K562 (cell line): ENCODE data around the gene WDR54. TPM values are rescaled to one million over a fixed set of nuclear protein-coding genes. Genes with fewer than 3 reads are reported as not detected.

Experiments
- CTBP1 ChIP-seq: fragments of 450-650 bp; IDR thresholded peaks from 2 replicates; pipeline ENCODE4 v1.6.1; 2016; ENCODE audit warnings: borderline replicate concordance
- EHMT2 ChIP-seq: fragments of 450-650 bp; IDR thresholded peaks from 2 replicates; pipeline ENCODE4 v1.6.1; 2018; ENCODE audit warnings: antibody characterized with exemption
- ETS2 ChIP-seq: IDR thresholded peaks from 2 replicates; pipeline ENCODE4 v1.6.1; 2016; ENCODE audit warnings: borderline replicate concordance, missing genetic modification characterization, mild to moderate bottlenecking, moderate library complexity, missing compliant biosample characterization; ENCODE audit not compliant: poor library complexity, severe bottlenecking
- GTF2F1 ChIP-seq: IDR thresholded peaks from 2 replicates; pipeline ENCODE4 v1.6.1; 2011; ENCODE audit warnings: low read depth, low read length, improper control_type of control experiment
- HDAC3 ChIP-seq: fragments of 450-650 bp; IDR thresholded peaks from 2 replicates; pipeline ENCODE4 v1.6.1; 2018; ENCODE audit warnings: borderline replicate concordance, mild to moderate bottlenecking, moderate library complexity; ENCODE audit not compliant: partially characterized antibody
- JUNB ChIP-seq: fragments of 450-650 bp; formaldehyde crosslinking; conservative IDR thresholded peaks from 2 replicates; pipeline ENCODE4 v1.4.0; 2020; ENCODE audit warnings: mild to moderate bottlenecking
- OTX1 ChIP-seq: fragments of 450-650 bp; formaldehyde crosslinking; IDR thresholded peaks from 2 replicates; pipeline ENCODE4 v1.4.0; 2022; ENCODE audit warnings: mild to moderate bottlenecking
- PHF20 ChIP-seq: fragments of 450-650 bp; IDR thresholded peaks from 2 replicates; pipeline ENCODE4 v1.6.1; 2018; ENCODE audit not compliant: partially characterized antibody
- RFX1 ChIP-seq: fragments of 450-650 bp; IDR thresholded peaks from 2 replicates; pipeline ENCODE4 v1.6.1; 2016; ENCODE audit warnings: mild to moderate bottlenecking, moderate library complexity
- SMARCB1 ChIP-seq: IDR thresholded peaks from 2 replicates; pipeline ENCODE4 v1.6.1; 2011; ENCODE audit warnings: improper control_type of control experiment, low read depth; ENCODE audit not compliant: insufficient read length
- SRSF3 ChIP-seq: fragments of 200-400 bp; formaldehyde crosslinking; IDR thresholded peaks from 2 replicates; pipeline ENCODE4 v1.6.1; 2016; ENCODE audit warnings: mild to moderate bottlenecking, low read length, moderate library complexity; ENCODE audit not compliant: insufficient read depth
- TCF7L2 ChIP-seq: fragments of 150-350 bp; IDR thresholded peaks from 2 replicates; pipeline ENCODE4 v1.6.1; 2016; ENCODE audit warnings: low read depth, mild to moderate bottlenecking, low read length, moderate library complexity
- TRIM24 ChIP-seq, 2 experiments: fragments of 450-650 bp; IDR thresholded peaks; 2 replicates each; pipeline ENCODE4 v1.6.1; 2016
- ZC3H8 ChIP-seq: fragments of 450-650 bp; IDR thresholded peaks from 2 replicates; pipeline ENCODE4 v1.6.1; 2017
- ZEB2 ChIP-seq: fragments of 450-650 bp; IDR thresholded peaks from 2 replicates; pipeline ENCODE4 v1.6.1; 2016
- ZFPM2 ChIP-seq: fragments of 250-450 bp; sonication (Bioruptor Pico); IDR thresholded peaks from 2 replicates; pipeline ENCODE4 v1.5.1; 2022; ENCODE audit warnings: mild to moderate bottlenecking
- ZNF23 ChIP-seq: fragments of 250-450 bp; sonication (Bioruptor Pico); IDR thresholded peaks from 2 replicates; pipeline ENCODE4 v1.4.0; 2020; ENCODE audit warnings: mild to moderate bottlenecking
- polyA plus RNA-seq, 8 experiments: library from polyadenylated mRNA; depleted of rRNA in 4 of 8; stranded (reverse) in 5 of 8; unstranded in 3 of 8; fragments of >200 nt; fragmentation: Nextera tagmentation in 2 of 8; fragmentation: Illumina TruSeq in 1 of 8; extraction: Ambion mirVana in 2 of 8; extraction: Trizol in 1 of 8; gene quantifications; 2 replicates each; pipeline versions ENCODE4 v1.2.1 to v1.2.3, GENCODE V29; 2011 to 2014; ENCODE audit warnings: inconsistent platforms in 1 of 8, missing spikeins in 1 of 8
- total RNA-seq, 7 experiments: library from RNA; depleted of rRNA in 6 of 7; stranded (reverse); fragments of >200 nt in 6 of 7; fragmentation: Illumina TruSeq in 2 of 7; extraction: Trizol in 2 of 7; gene quantifications; 2 replicates each; pipeline versions ENCODE4 v1.2.1 to v1.2.3, GENCODE V29; 2011 to 2021; ENCODE audit warnings: low replicate concordance in 1 of 7
- TF ChIP-seq, protein P1 (sequence below): sonication (generic); formaldehyde crosslinking; IDR thresholded peaks from 2 replicates; pipeline ENCODE4 v1.9.0; 2022; ENCODE audit warnings: mild to moderate bottlenecking, missing genetic modification reagents
- TF ChIP-seq, protein P2 (sequence below): sonication (generic); formaldehyde crosslinking; IDR thresholded peaks from 2 replicates; pipeline ENCODE4 v1.8.1; 2023; ENCODE audit warnings: mild to moderate bottlenecking, missing genetic modification reagents
- TF ChIP-seq, protein P3 (sequence below), 3 experiments: fragments of 200-800 bp in 1 of 3; fragments of 250-450 bp in 1 of 3; fragments of 450-650 bp in 1 of 3; sonication (Bioruptor Pico) in 1 of 3; sonication (Bioruptor generic) in 1 of 3; formaldehyde crosslinking in 1 of 3; IDR thresholded peaks; 2 replicates each; pipeline versions ENCODE4 v1.6.1 to v1.8.0; 2016 to 2022; ENCODE audit warnings: mild to moderate bottlenecking in 2 of 3, missing genetic modification characterization in 2 of 3, missing compliant biosample characterization in 1 of 3, moderate library complexity in 1 of 3
- TF ChIP-seq, protein P4 (sequence below): fragments of 250-450 bp; sonication (Bioruptor Pico); IDR thresholded peaks from 2 replicates; pipeline ENCODE4 v1.4.0; 2020

WDR54 gene
- total and polyA plus RNA-seq, 9 of the 15 experiments (the other 6 are each of a cell fraction or from before 2014, with no cell fraction given) = 5.2 to 15.2 (median 7.4) TPM

DNA sequence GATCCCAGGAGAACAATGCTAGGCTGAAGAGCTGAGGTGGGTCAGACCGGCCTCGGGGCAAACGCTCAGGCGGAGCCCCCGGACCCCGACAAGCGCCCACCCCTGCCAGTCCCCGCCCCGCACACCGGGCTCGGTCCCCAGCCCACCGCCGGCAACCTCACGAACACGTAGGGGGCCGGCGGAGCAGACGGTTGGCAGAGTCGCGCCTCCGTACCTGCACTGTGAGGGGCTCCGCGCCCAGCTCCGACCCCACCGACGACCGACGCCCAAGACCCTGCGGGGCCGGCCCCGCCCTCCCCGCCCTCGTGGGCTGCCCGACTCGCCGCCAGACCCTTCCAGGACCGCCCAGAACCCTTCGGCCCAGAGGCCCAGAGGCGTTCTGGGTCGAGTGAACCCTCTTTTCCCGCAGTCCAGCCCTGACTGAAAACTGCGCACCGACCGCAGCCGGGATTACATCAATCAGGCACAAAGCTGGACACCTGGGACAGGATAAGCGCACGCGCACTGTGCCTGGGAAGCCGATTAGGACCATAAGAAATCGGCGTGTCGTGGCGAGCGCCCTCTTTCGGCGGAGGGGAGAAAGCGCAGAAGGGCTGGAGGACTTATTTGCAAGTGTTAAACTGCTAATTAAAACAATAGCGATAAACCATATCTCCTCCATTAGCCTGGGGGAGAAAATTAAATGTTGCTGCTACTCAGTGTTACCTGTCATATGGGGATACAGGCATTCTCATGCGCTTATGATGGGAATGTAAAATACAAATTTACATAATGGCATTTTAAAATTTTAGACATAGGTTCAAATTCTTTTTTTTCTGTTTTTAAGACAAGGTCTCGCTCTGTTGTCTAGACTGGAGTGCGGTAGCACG, 29.7 kb upstream of the WDR54 start (continued):
- no peak for TF ChIP-seq RFX1
- TF ChIP-seq TRIM24 (IDR thresholded peaks at IDR 0.05) = no peak
- TF ChIP-seq, protein P1, sequence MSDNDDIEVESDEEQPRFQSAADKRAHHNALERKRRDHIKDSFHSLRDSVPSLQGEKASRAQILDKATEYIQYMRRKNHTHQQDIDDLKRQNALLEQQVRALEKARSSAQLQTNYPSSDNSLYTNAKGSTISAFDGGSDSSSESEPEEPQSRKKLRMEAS (CRISPR knock-in tag) = no peak
- no peak for TF ChIP-seq SRSF3
- no peak for TF ChIP-seq HDAC3
- TF ChIP-seq GTF2F1 = no peak
- TF ChIP-seq ETS2 (tag) = no peak
- TF ChIP-seq OTX1 = 0 out of 2 replicates have a peak, but pooled peaks have one; percentile 32
- TF ChIP-seq TCF7L2 = no peak
- TF ChIP-seq, protein P2, sequence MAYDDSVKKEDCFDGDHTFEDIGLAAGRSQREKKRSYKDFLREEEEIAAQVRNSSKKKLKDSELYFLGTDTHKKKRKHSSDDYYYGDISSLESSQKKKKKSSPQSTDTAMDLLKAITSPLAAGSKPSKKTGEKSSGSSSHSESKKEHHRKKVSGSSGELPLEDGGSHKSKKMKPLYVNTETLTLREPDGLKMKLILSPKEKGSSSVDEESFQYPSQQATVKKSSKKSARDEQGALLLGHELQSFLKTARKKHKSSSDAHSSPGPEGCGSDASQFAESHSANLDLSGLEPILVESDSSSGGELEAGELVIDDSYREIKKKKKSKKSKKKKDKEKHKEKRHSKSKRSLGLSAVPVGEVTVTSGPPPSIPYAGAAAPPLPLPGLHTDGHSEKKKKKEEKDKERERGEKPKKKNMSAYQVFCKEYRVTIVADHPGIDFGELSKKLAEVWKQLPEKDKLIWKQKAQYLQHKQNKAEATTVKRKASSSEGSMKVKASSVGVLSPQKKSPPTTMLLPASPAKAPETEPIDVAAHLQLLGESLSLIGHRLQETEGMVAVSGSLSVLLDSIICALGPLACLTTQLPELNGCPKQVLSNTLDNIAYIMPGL (CRISPR knock-in tag) = 0 out of 2 replicates have a peak, but pooled peaks have one; percentile 60
- TF ChIP-seq, protein P3, sequence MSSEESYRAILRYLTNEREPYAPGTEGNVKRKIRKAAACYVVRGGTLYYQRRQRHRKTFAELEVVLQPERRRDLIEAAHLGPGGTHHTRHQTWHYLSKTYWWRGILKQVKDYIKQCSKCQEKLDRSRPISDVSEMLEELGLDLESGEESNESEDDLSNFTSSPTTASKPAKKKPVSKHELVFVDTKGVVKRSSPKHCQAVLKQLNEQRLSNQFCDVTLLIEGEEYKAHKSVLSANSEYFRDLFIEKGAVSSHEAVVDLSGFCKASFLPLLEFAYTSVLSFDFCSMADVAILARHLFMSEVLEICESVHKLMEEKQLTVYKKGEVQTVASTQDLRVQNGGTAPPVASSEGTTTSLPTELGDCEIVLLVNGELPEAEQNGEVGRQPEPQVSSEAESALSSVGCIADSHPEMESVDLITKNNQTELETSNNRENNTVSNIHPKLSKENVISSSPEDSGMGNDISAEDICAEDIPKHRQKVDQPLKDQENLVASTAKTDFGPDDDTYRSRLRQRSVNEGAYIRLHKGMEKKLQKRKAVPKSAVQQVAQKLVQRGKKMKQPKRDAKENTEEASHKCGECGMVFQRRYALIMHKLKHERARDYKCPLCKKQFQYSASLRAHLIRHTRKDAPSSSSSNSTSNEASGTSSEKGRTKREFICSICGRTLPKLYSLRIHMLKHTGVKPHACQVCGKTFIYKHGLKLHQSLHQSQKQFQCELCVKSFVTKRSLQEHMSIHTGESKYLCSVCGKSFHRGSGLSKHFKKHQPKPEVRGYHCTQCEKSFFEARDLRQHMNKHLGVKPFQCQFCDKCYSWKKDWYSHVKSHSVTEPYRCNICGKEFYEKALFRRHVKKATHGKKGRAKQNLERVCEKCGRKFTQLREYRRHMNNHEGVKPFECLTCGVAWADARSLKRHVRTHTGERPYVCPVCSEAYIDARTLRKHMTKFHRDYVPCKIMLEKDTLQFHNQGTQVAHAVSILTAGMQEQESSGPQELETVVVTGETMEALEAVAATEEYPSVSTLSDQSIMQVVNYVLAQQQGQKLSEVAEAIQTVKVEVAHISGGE (CRISPR knock-in tag; IDR thresholded peaks at IDR 0.05) = peak in 1 of 3 experiments; percentile 51; a peak in 1 of 6 replicates
- TF ChIP-seq, protein P4, sequence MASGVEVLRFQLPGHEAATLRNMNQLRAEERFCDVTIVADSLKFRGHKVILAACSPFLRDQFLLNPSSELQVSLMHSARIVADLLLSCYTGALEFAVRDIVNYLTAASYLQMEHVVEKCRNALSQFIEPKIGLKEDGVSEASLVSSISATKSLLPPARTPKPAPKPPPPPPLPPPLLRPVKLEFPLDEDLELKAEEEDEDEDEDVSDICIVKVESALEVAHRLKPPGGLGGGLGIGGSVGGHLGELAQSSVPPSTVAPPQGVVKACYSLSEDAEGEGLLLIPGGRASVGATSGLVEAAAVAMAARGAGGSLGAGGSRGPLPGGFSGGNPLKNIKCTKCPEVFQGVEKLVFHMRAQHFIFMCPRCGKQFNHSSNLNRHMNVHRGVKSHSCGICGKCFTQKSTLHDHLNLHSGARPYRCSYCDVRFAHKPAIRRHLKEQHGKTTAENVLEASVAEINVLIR (CRISPR knock-in tag) = no peak
- TF ChIP-seq ZFPM2 (CRISPR knock-in tag) = no peak
- no peak; the same call in 1 of the 2 replicates for TF ChIP-seq ZNF23 (CRISPR knock-in tag)
- no peak for TF ChIP-seq JUNB (CRISPR knock-in tag)
- no peak for TF ChIP-seq ZC3H8
- no peak for TF ChIP-seq SMARCB1
- peak; percentile 84; the same call in 1 of the 2 replicates for TF ChIP-seq CTBP1
- peak; percentile 58 for TF ChIP-seq PHF20
- TF ChIP-seq EHMT2 = no peak
- TF ChIP-seq ZEB2 = no peak
